Right lobe of liver (tissue), 4 donors: ENCODE measurements around the gene WDFY3.

Source experiments
- POLR2A ChIP-seq: fragments of 450-650 bp; IDR thresholded peaks from one replicate; pipeline ENCODE4 v1.6.1; 2017; ENCODE audit warnings: antibody characterized with exemption, mild to moderate bottlenecking
- TF ChIP-seq, protein P1 (sequence below), 4 donors: fragments of 200-600 bp in 3 of 4; fragments of 450-650 bp in 1 of 4; IDR thresholded peaks; one replicate each; pipeline versions ENCODE4 v1.5.1 to v1.8.0; 2016 to 2022; ENCODE audit warnings: antibody characterized with exemption in 4 of 4, mild to moderate bottlenecking in 2 of 4
- donor health status: DM: no; HTN: no; CAD: no.
- donor health status: DM: no; HTN: no; CAD: no.
- donor health status: DM: no; HTN: yes; CAD: no.

DNA sequence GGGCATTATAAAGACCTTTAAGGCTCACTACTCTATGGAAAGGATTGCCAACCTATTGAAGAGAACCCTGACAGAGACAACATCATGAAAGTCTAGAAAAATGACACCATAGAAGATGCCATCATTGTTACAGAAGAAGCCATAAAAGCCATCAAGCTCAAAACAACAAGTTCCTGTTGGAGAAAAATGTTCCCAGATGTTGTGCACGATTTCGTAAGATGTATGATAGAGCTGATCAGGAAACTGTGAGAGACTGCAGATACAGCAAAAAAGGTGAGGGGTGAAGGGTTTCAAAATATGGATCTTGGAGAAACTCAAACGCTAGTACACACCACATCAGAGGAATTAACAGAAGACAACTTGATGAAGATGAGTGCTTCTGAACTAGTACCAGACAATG is 53.3 kb downstream of the WDFY3 start:
- TF ChIP-seq, protein P1, sequence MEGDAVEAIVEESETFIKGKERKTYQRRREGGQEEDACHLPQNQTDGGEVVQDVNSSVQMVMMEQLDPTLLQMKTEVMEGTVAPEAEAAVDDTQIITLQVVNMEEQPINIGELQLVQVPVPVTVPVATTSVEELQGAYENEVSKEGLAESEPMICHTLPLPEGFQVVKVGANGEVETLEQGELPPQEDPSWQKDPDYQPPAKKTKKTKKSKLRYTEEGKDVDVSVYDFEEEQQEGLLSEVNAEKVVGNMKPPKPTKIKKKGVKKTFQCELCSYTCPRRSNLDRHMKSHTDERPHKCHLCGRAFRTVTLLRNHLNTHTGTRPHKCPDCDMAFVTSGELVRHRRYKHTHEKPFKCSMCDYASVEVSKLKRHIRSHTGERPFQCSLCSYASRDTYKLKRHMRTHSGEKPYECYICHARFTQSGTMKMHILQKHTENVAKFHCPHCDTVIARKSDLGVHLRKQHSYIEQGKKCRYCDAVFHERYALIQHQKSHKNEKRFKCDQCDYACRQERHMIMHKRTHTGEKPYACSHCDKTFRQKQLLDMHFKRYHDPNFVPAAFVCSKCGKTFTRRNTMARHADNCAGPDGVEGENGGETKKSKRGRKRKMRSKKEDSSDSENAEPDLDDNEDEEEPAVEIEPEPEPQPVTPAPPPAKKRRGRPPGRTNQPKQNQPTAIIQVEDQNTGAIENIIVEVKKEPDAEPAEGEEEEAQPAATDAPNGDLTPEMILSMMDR (IDR thresholded peaks at IDR 0.05), result no peak
- TF ChIP-seq POLR2A, result no peak
